Hematopoietic multipotent progenitor cell treated with erythropoietin and hydrocortisone succinate and interleukin-3 and kit ligand, for 17 days (in vitro differentiated cells): ENCODE measurements around the gene CST4.
"Not testable (repeated sequence)": the region's sequence is repeated elsewhere in the genome, so short reads cannot be mapped to it uniquely, and the experiment has no call there.

ENCODE experiments used
- DNase-seq: peaks from one replicate; pipeline ENCODE4 v3.0.0-alpha.2; 2015; ENCODE audit warnings: low spot score

CST4 gene

GRCh38 chr20:23659989-23660837 lies 28.6 kb downstream of the CST4 start:
- DNase-seq: no peak

DNA sequence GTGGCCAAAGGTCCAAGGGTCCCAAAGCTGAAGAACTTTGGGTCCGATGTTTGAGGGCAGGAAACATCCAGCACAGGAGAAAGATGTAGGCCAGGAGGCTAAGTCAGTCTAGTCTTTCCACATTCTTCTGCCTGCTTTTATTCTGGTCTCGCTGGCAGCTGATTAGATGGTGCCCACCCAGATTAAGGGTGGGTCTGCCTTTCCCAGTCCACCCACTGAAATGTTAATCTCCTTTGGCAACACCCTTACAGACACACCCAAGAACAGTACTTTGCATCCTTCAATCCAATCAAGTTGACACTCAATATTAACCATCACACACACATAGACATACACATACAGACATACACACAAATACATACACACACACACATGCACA lies 29.2 kb downstream of the CST4 start:
- not testable (repeated sequence) for DNase-seq

GRCh38 chr20:23658989-23659609 lies 29.7 kb downstream of the CST4 start:
- DNase-seq: no peak

GRCh38 chr20:23658336-23658735 lies 30.5 kb downstream of the CST4 start:
- DNase-seq: no peak

DNA sequence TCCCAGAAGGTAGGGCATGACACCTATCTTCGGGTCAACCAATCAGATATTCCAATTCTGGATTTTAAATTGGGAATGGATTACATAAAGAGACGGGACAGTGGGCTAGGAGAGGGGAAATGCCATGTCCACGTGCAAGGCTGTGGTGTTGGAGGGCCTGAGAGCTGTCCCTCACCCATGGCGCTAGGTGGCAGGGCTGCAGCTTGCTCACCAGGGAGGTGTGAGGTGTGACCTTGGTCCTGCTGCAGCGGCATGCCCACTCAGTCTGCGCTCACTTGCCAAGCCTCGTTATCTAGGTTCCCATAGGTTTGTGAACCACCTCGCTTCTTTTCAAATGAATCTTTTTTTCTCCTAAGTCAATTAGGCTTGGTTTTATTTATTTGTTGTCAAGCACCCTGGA lies 31.6 kb downstream of the CST4 start:
- DNase-seq: no peak

DNA sequence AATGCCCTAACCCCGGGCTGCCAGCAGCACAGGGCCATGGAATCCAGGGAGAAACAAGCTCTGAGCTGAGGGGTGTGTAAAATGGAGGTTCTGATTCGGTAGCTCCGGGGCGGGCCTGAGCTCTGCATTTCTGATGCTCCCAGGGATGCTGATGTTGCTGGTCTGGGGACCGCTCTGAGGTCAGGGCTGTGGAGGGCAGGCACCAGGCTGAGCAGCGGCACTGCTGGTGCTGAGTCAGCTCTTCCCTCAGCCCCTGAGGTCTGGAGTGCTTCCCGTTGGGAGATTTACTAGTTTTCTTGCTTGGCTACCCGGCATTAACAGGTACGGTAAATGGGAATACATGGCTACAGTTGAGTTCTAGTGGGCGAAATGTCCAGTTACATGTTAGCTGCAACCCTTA lies 32.5 kb downstream of the CST4 start:
- DNase-seq: no peak

- no peak for DNase-seq
Observed at GRCh38 chr20:23655491-23656211, 33.2 kb downstream of the CST4 start.

GRCh38 chr20:23654717-23655116 lies 34.1 kb downstream of the CST4 start:
- DNase-seq: no peak

- no peak for DNase-seq
Observed at GRCh38 chr20:23654000-23654399, 34.8 kb downstream of the CST4 start.

DNA sequence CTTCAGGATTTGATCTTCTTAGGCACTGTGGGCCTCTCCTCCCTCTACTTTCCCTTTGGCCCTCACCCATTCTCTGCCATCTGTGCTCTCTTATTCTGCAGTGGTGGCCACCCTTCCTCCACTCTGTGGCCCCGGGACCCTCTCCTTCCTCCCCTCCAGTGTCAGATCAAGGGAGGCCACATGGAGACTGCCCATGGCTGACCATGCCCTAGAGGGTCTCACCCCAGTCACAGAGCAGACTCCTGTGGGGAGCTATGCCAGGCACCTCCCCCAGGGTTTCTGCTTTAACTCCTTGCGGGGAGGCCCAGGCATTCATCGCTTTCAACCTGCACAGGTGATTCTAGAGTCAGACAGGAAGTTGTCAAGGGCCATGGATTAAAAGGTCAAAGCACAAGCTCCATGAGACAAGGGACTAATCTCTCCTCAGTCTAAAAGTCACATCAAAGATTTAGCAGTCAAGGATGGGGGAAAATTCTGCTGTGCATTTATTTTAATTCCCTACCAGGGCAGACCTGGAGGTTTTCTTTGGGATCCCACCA lies 35.4 kb downstream of the CST4 start:
- no peak for DNase-seq

DNA sequence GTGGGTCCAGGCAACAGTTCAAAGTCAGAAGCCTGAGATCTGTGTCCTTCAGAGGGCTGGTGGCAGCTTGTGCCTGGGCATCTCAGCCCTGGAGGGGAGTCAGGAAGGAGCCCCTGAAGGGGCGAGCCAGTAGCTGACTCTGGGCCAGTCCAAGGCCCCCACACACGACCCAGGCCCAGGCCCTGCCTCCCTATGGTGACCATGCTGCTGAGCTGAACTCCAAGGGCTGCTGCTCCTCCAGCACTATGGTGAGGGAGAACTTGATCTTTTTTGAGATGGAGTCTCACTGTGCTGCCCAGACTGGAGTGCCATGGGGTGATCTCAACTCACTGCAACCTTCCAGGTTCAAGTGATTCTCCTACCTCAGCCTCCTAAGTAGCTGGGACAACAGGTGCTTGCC lies 35.9 kb downstream of the CST4 start:
- DNase-seq: no peak

- DNase-seq: no peak
Observed at GRCh38 chr20:23652371-23652770, 36.5 kb downstream of the CST4 start.

DNA sequence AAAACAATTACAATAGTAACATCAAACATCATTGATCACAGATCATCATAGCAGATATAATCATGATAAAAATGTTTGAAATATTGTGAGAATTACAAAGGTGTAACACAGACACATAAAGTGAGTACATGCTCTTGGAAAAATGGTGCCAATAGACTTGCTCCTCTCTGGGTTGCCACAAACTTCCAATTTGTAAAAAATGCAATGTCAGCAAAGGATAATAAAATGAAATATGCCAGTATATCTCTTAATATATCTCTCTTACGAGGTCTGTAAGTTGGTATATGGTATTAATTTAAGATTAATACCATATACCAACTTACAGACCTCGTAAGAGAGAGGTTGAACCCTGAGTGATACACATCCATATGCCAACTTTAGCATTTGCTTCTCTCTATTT lies 37.7 kb downstream of the CST4 start:
- no peak for DNase-seq

- no peak for DNase-seq
Observed at GRCh38 chr20:23649830-23650417, 38.9 kb downstream of the CST4 start.

- DNase-seq: no peak
Observed at GRCh38 chr20:23649242-23649641, 39.6 kb downstream of the CST4 start.

DNA sequence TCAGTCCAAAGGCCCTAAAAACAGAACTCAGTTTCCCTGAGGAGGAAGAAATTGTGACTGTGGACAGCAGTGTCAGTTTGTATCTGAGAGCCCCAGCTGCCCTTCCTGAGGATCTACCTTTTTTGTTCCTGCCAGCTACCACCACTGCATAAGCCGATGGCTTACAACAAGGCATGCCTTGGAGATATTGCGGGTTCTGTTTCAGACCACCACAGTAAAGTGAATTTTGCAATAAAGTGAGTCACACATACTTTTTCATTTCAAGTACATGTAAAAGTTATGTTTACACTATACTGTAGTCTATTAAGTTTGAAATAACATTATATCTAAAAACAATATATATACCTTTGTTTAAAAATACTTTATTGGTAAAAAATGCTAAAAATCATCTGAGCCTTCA lies 41.5 kb downstream of the CST4 start:
- DNase-seq: no peak

DNA sequence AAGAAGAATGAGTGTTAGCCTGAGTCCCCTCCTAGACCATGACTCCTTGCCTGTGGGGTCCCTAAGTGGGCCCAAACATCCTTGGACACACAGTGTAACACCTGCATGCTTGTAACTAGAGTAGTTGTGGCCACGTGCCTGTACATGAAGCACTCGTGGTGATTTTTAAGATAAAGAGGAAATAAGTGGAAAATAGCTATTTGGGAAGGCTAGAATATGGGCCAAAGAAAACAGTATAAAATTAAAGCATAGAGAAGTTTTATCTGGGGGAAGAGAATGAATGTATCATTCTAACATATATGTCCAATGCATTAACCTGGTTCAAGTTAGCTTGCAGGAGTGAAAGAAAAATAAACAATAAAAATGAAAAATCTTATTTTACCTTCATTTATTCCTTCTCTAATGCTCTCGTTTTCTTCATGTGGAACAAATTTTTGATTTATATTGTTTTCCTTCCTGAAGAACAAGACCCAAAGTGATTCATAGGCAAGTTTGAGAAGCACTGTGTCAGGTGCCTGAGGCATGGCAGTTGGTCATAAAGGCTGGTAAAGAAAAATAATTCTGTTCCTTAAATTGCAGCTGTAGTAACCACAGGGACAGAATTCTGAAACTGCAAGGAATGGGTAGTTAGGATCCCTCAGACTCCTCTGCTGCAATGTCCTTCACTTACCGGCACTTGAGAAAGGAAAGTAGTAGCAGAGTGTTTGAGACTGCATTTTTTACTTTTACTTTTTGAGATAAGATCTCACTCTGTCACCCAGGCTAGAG lies 42.5 kb downstream of the CST4 start:
- no peak for DNase-seq

DNA sequence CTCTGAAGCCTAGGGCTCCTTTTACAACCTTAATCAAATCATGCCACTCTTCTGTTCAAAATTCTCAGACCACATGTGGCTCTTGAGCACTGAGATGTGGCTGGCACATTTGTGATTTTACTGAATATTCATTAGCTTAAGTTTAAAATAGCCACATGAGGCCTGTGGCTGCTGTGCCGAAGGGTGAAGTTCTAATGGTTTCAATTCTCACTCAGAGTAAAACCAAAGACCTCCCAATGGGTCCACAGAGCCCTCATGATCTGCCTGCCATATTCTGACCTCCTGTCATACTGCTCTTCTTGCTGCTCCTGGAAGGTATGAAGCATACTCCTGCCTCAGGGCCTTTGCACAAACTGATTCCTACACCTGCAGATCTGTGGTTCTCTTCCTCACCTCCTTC lies 43.3 kb downstream of the CST4 start:
- DNase-seq: no peak

GRCh38 chr20:23644164-23644563 lies 44.7 kb downstream of the CST4 start:
- DNase-seq: no peak

DNA sequence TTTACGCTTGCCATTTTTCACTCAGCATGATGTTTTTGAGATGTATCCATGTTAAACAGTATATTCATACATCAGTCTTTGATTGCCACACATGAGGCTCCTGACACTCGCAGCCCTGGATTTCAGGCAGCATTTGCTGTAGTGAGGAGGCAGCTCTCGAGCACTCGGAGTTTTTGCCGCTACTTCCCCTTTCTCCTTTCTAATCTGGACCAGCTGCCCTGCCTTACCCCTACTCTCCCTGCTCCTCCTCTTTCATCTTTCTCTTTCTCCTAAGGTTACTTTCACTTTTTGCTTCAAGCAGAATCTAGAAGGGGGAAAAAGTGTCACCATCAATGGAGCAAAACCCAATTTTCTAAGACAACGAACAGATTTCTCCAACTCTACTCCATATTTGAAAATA lies 45.2 kb downstream of the CST4 start:
- DNase-seq: no peak

GRCh38 chr20:23641936-23642751 lies 46.7 kb downstream of the CST4 start:
- no peak for DNase-seq
